SU-DHL-6 (cell line): ENCODE results near the gene CLDN9.

Experiments used
- EZH2phosphoT487 ChIP-seq: fragments of 200-600 bp; sonication (generic), shearing (Covaris generic); conservative IDR thresholded peaks from 2 replicates; pipeline ENCODE4 v1.6.1; 2018; ENCODE audit warnings: mild to moderate bottlenecking, antibody characterized with exemption, low read length, moderate library complexity, mixed read lengths
- TF ChIP-seq, protein P1 (sequence below): fragments of 200-600 bp; sonication (generic); IDR thresholded peaks from one replicate; pipeline ENCODE4 v1.5.1; 2017; ENCODE audit warnings: antibody characterized with exemption, mild to moderate bottlenecking, low read length, moderate library complexity; ENCODE audit not compliant: insufficient read depth, poor library complexity, severe bottlenecking

DNA sequence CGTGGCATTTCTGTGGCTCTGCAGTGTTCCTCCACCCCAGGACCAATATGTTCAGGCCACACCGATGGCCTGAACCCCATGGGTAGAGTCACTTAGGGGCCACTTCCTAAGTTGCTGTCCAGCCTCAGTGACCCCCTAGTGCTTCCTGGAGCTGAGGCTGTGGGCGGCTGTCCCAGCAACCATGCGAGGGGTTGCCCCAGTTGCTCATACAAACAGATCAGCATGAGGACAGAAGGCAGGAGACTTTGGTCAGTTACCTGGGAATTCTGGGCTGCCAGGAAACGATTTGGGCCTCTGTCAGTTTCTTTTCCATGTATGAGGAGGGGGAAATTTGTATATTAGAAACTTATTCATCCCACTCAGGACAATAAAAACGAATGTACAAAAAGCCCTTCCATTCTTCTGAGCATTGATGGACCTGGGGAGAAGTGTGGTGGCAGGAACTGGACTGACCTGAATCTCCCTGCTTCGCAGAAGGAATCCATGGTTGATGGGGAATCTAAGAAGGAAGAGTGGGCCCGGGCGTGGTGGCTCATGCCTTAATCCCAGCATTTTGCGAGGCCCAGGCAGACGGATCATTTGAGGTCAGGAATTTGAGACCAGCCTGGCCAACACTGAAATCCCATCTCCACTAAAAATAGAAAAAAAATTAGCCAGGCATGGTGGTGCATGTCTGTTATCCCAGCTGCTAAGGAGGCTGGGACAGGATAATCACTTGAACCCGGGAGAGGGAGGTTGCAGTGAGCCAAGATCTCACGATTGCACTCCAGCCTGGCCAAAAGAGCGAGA lies 47.8 kb downstream of the CLDN9 start:
- TF ChIP-seq EZH2phosphoT487, result no peak
- TF ChIP-seq, protein P1, sequence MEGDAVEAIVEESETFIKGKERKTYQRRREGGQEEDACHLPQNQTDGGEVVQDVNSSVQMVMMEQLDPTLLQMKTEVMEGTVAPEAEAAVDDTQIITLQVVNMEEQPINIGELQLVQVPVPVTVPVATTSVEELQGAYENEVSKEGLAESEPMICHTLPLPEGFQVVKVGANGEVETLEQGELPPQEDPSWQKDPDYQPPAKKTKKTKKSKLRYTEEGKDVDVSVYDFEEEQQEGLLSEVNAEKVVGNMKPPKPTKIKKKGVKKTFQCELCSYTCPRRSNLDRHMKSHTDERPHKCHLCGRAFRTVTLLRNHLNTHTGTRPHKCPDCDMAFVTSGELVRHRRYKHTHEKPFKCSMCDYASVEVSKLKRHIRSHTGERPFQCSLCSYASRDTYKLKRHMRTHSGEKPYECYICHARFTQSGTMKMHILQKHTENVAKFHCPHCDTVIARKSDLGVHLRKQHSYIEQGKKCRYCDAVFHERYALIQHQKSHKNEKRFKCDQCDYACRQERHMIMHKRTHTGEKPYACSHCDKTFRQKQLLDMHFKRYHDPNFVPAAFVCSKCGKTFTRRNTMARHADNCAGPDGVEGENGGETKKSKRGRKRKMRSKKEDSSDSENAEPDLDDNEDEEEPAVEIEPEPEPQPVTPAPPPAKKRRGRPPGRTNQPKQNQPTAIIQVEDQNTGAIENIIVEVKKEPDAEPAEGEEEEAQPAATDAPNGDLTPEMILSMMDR, result no peak
